DMS79 treated with DMSO at 0.1 percent for 48 hours (cell line): ENCODE data around the gene PLEKHA4.

ENCODE experiments used
- DNase-seq: peaks from one replicate; lab custom pipeline; 2025; lab: John Stamatoyannopoulos, UW

PLEKHA4 gene

DNA sequence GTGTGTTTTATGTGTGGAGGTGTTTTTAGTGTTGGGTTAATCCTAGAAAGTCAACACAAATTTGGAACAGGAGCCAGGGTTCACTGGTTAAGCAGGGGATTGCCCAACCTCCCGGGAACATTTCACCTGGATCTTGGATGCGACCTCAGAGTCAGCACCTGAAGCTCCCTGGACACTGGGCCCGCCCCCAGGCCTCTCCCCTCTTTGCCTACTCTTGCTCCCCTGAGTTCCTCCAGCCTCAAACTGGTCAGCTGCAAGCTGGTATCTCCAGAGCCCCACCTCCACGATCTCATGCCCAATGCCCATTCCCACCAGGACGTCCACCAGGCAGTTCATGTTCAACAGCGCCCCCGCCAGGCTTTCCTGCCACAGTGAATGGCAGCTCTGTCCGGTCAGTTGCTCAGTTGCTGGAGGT lies 41.8 kb downstream of the PLEKHA4 start:
- no peak for DNase-seq

GRCh38 chr19:48822514-48822913 lies 45.9 kb downstream of the PLEKHA4 start:
- DNase-seq: no peak

DNA sequence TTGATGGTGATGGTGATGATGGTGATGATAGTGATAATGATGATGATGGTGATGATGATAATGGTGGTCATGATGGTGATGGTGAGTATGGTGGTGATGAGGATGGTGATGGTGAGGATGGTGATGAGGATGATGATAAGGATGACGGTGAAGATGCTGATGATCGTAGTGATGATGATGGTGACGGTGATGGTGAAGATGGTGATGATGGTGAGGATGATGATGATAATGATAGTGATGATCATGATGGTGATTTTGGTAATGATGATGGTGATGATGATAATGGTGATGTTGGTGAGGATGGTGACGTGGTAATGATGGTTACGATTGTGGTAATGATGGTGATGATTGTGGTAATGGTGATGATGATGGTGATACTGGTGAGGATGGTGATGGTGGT lies 46.8 kb downstream of the PLEKHA4 start:
- no peak for DNase-seq

GRCh38 chr19:48819366-48819816 lies 49.0 kb downstream of the PLEKHA4 start:
- DNase-seq: peak; percentile 55

- DNase-seq: peak; percentile 89
Measured at GRCh38 chr19:48818234-48818820, 50.1 kb downstream of the PLEKHA4 start.

DNA sequence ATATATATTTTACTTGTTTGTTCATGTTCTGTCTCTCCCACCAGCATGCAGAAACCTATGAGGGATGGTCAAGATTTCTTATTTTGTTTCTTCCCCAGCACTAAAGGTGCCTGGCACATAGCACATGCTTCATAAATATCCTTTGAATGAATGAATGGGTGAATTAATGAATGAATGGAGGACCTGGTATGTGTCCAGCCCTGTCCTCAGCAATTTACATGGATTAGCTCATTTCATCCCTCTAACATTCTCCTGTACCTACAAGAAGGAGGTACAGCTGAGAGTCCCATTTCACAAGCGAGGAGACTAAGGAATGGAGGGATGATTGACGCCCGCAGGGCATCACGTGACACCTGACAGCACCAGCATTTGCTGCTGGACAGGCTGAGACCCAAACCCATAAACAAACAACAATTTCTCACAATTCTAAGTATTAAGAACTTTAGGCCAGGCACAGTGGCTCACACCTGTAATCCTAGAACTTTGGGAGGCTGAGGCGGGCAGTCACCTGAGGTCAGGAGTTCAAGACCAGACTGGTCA lies 50.8 kb downstream of the PLEKHA4 start:
- DNase-seq: no peak

GRCh38 chr19:48815870-48816501 lies 52.4 kb downstream of the PLEKHA4 start:
- no peak for DNase-seq

DNA sequence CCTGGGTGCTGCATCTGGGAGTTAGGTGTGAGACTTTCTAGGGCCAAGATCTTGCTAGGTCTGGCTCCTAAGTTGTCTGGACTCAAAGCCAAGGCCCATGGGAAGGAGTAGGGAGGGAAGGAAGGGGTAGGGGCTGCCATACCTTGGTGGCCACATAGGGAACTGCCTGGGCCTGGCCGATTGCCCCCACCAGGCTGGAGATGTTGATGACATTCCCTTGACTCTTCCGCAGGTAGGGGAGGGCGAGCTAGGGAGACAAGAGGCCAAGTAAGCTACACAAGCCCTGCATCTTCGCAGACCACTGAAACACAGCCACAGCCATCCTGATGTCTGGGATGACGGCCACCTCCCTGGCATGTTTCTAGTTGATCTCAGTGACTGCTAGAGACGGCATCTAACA lies 53.5 kb downstream of the PLEKHA4 start:
- no peak for DNase-seq

- DNase-seq: no peak
Measured at GRCh38 chr19:48813123-48813913, 55.1 kb downstream of the PLEKHA4 start.

- DNase-seq: peak; percentile 82
Measured at GRCh38 chr19:48812094-48812929, 56.1 kb downstream of the PLEKHA4 start.

- no peak for DNase-seq
Measured at GRCh38 chr19:48810151-48810550, 58.3 kb downstream of the PLEKHA4 start.

- DNase-seq: no peak
Measured at GRCh38 chr19:48807590-48808308, 60.7 kb downstream of the PLEKHA4 start.

- DNase-seq: no peak
Measured at GRCh38 chr19:48806818-48807589, 61.4 kb downstream of the PLEKHA4 start.

GRCh38 chr19:48806518-48806817 lies 61.9 kb downstream of the PLEKHA4 start:
- no peak for DNase-seq

DNA sequence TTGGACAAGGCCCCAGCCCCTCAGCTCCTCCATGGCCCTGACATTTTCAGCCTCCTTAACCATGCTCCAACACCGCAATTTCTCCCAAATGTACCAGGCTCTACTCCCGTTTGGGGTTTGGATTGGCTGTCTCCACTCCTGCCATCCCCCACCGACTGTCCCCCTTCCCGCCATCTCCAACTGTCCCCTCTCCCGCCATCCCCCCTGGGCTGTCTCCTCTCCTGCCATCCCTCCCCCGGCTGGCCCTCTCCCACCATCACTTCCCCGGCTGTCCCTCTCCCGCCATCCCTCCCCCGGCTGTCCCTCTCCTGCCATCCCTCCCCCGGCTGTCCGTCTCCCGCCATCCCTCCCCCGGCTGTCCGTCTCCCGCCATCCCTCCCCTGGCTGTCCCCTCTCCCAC lies 63.0 kb downstream of the PLEKHA4 start:
- no peak for DNase-seq

DNA sequence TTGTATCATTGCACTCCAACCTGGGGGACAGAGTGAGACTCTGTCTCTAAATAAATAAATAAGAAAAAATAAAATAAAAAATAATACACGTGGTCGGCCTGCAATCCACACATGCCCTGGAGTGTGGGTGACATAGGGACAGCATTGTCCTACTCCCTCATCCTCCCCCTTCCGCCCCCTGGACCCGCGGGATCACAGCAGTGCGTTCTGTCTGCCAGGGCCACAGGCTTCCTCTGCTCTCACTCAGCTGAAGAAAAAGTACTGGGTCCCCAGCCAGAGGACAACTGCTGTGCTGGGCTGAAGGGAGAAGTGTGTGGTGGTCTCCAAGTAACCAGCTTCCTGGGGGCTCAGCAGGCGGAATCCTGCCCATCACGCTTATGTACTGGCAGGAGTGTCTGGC lies 63.9 kb downstream of the PLEKHA4 start:
- DNase-seq: no peak

- no peak for DNase-seq
Measured at GRCh38 chr19:48802623-48803022, 65.8 kb downstream of the PLEKHA4 start.

- DNase-seq: no peak
Measured at GRCh38 chr19:48799358-48800300, 68.8 kb downstream of the PLEKHA4 start.

DNA sequence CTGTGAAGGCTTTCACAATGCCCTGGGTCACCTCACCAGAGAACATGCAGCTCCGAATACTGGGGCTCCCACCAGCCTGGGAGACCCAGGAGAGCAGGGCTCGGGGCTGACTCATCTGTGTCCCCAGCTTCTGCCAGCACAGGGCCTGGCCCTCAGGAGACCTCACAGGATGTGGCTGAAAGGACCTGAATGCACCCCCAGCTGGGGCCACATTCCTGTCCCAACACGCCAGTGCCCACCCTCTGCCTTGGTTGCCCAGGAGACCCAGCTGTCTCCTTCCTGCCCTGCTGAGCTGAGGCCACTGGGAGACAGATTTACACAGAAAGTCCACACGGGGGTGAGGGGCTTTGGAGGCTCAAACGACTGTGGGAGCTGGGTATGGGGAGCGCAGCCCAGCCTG lies 69.5 kb downstream of the PLEKHA4 start:
- DNase-seq: no peak

- DNase-seq: no peak
Measured at GRCh38 chr19:48797103-48797502, 71.3 kb downstream of the PLEKHA4 start.
